ENCODE results near the gene BAD.
"Not testable (repeated sequence)": the region's sequence is repeated elsewhere in the genome, so short reads cannot be mapped to it uniquely, and the experiment has no call there.

Gene BAD

GRCh38 chr11:64249563-64250414 is 34.7 kb downstream of the BAD start:
- Histone ChIP-seq H3K36me3 (ENCODE audit: control insufficient read depth in 1 of 2, insufficient read depth in 2 of 2, low read length in 2 of 2) (peaks cover 4 to 5% of the 10 kb centered on the region in 2 donors), H3K27me3 (ENCODE audit: low read depth, low read length) (no peaks in the 10 kb centered on the region), H3K27ac (ENCODE audit: low read length) (no peak overlapping the region), H3K4me1 (ENCODE audit: control insufficient read depth in 1 of 2, insufficient read depth in 2 of 2, low read length in 2 of 2) (peaks cover 3 to 53% of the 10 kb centered on the region in 2 donors), H3K9me3 (ENCODE audit: control insufficient read depth in 1 of 2, low read length in 2 of 2) (no peaks in the 10 kb centered on the region), H3K4me3 (ENCODE audit: low read depth in 1 of 2, low read length in 2 of 2) (no peak overlapping the region)

GRCh38 chr11:64249038-64249437 is 35.4 kb downstream of the BAD start:
- H3K4me1 ChIP-seq (ENCODE audit: control insufficient read depth in 1 of 2, insufficient read depth in 2 of 2, low read length in 2 of 2): peaks cover 3 to 54% of the 10 kb centered on the region in 2 donors
- no peaks in the 10 kb centered on the region for H3K27me3 ChIP-seq (ENCODE audit: low read depth, low read length)
- no peaks in the 10 kb centered on the region for H3K36me3 ChIP-seq (ENCODE audit: control insufficient read depth in 1 of 2, insufficient read depth in 2 of 2, low read length in 2 of 2)
- H3K27ac ChIP-seq (ENCODE audit: low read length): no peak overlapping the region
- no peaks in the 10 kb centered on the region for H3K9me3 ChIP-seq (ENCODE audit: control insufficient read depth in 1 of 2, low read length in 2 of 2)
- no peak overlapping the region for H3K4me3 ChIP-seq (ENCODE audit: low read depth in 1 of 2, low read length in 2 of 2)

GRCh38 chr11:64248578-64248977 is 35.9 kb downstream of the BAD start:
- Histone ChIP-seq H3K4me1 (ENCODE audit: control insufficient read depth in 1 of 2, insufficient read depth in 2 of 2, low read length in 2 of 2) (peaks cover 3 to 49% of the 10 kb centered on the region in 2 donors), H3K27me3 (ENCODE audit: low read depth, low read length) (no peaks in the 10 kb centered on the region), H3K27ac (ENCODE audit: low read length) (no peak overlapping the region), H3K9me3 (ENCODE audit: control insufficient read depth in 1 of 2, low read length in 2 of 2) (no peaks in the 10 kb centered on the region), H3K36me3 (ENCODE audit: control insufficient read depth in 1 of 2, insufficient read depth in 2 of 2, low read length in 2 of 2) (no peaks in the 10 kb centered on the region), H3K4me3 (ENCODE audit: low read depth in 1 of 2, low read length in 2 of 2) (no peak overlapping the region)

GRCh38 chr11:64247729-64248531 is 36.5 kb downstream of the BAD start:
- H3K36me3 ChIP-seq (ENCODE audit: control insufficient read depth in 1 of 2, insufficient read depth in 2 of 2, low read length in 2 of 2): no peaks in the 10 kb centered on the region
- H3K4me3 ChIP-seq (ENCODE audit: low read depth in 1 of 2, low read length in 2 of 2): peak overlapping the region; percentile 91 to 98
- H3K27me3 ChIP-seq (ENCODE audit: low read depth, low read length): no peaks in the 10 kb centered on the region
- peaks cover 3 to 50% of the 10 kb centered on the region in 2 donors for H3K4me1 ChIP-seq (ENCODE audit: control insufficient read depth in 1 of 2, insufficient read depth in 2 of 2, low read length in 2 of 2)
- H3K27ac ChIP-seq (ENCODE audit: low read length): no peak overlapping the region
- H3K9me3 ChIP-seq (ENCODE audit: control insufficient read depth in 1 of 2, low read length in 2 of 2): no peaks in the 10 kb centered on the region

- Histone ChIP-seq H3K9me3 (ENCODE audit: control insufficient read depth in 1 of 2, low read length in 2 of 2) (no peaks in the 10 kb centered on the region), H3K36me3 (ENCODE audit: control insufficient read depth in 1 of 2, insufficient read depth in 2 of 2, low read length in 2 of 2) (no peaks in the 10 kb centered on the region), H3K4me3 (ENCODE audit: low read depth in 1 of 2, low read length in 2 of 2) (peak within 1 kb of the TSS; percentile 91 to 98), H3K4me1 (ENCODE audit: control insufficient read depth in 1 of 2, insufficient read depth in 2 of 2, low read length in 2 of 2) (peaks cover 8 to 50% of the 10 kb centered on the region in 2 donors), H3K27me3 (ENCODE audit: low read depth, low read length) (no peaks in the 10 kb centered on the region), H3K27ac (ENCODE audit: low read length) (peak within 1 kb of the TSS; percentile 92)
These were observed 37.4 kb downstream of the BAD start, which contains the start of gene PPP1R14B for GRCh38 chr11:64246871-64247728. TSS of gene PPP1R14B (minus strand) at chr11:64246943. CDS start at chr11:64246673, 270 bp downstream.

GRCh38 chr11:64246621-64246870 is 37.9 kb downstream of the BAD start:
- H3K27me3 ChIP-seq (ENCODE audit: low read depth, low read length); H3K36me3 ChIP-seq (ENCODE audit: control insufficient read depth in 1 of 2, insufficient read depth in 2 of 2, low read length in 2 of 2); H3K27ac ChIP-seq (ENCODE audit: low read length); H3K9me3 ChIP-seq (ENCODE audit: control insufficient read depth in 1 of 2, low read length in 2 of 2): not testable (repeated sequence)
- Histone ChIP-seq H3K4me1 (ENCODE audit: control insufficient read depth in 1 of 2, insufficient read depth in 2 of 2, low read length in 2 of 2) (peaks cover 8 to 50% of the 10 kb centered on the region in 2 donors), H3K4me3 (ENCODE audit: low read depth in 1 of 2, low read length in 2 of 2) (peak overlapping the region in 1 of 2 donors; percentile 98)

- peak overlapping the region; percentile 68 to 77 for H3K4me3 ChIP-seq (ENCODE audit: low read depth in 1 of 2, low read length in 2 of 2)
- peaks cover 8 to 50% of the 10 kb centered on the region in 2 donors for H3K4me1 ChIP-seq (ENCODE audit: control insufficient read depth in 1 of 2, insufficient read depth in 2 of 2, low read length in 2 of 2)
- H3K36me3 ChIP-seq (ENCODE audit: control insufficient read depth in 1 of 2, insufficient read depth in 2 of 2, low read length in 2 of 2): no peaks in the 10 kb centered on the region
- no peaks in the 10 kb centered on the region for H3K27me3 ChIP-seq (ENCODE audit: low read depth, low read length)
- H3K27ac ChIP-seq (ENCODE audit: low read length): peak overlapping the region; percentile 88
- H3K9me3 ChIP-seq (ENCODE audit: control insufficient read depth in 1 of 2, low read length in 2 of 2): no peaks in the 10 kb centered on the region
These were observed 38.5 kb downstream of the BAD start for GRCh38 chr11:64245797-64246620.

GRCh38 chr11:64245401-64245796 is 39.1 kb downstream of the BAD start:
- Histone ChIP-seq H3K9me3 (ENCODE audit: control insufficient read depth in 1 of 2, low read length in 2 of 2) (no peaks in the 10 kb centered on the region), H3K4me1 (ENCODE audit: control insufficient read depth in 1 of 2, insufficient read depth in 2 of 2, low read length in 2 of 2) (peaks cover 5 to 44% of the 10 kb centered on the region in 2 donors), H3K27ac (ENCODE audit: low read length) (peak overlapping the region; percentile 88), H3K36me3 (ENCODE audit: control insufficient read depth in 1 of 2, insufficient read depth in 2 of 2, low read length in 2 of 2) (no peaks in the 10 kb centered on the region), H3K4me3 (ENCODE audit: low read depth in 1 of 2, low read length in 2 of 2) (peak overlapping the region; percentile 68 to 77), H3K27me3 (ENCODE audit: low read depth, low read length) (no peaks in the 10 kb centered on the region)

- peak overlapping the region; percentile 68 to 77 for H3K4me3 ChIP-seq (ENCODE audit: low read depth in 1 of 2, low read length in 2 of 2)
- H3K9me3 ChIP-seq (ENCODE audit: control insufficient read depth in 1 of 2, low read length in 2 of 2): no peaks in the 10 kb centered on the region
- no peaks in the 10 kb centered on the region for H3K27me3 ChIP-seq (ENCODE audit: low read depth, low read length)
- peaks cover 5 to 48% of the 10 kb centered on the region in 2 donors for H3K4me1 ChIP-seq (ENCODE audit: control insufficient read depth in 1 of 2, insufficient read depth in 2 of 2, low read length in 2 of 2)
- no peaks in the 10 kb centered on the region for H3K36me3 ChIP-seq (ENCODE audit: control insufficient read depth in 1 of 2, insufficient read depth in 2 of 2, low read length in 2 of 2)
- H3K27ac ChIP-seq (ENCODE audit: low read length): peak overlapping the region; percentile 88
These were observed 39.5 kb downstream of the BAD start for GRCh38 chr11:64244966-64245365.

- no peak overlapping the region for H3K27ac ChIP-seq (ENCODE audit: low read length)
These were observed 40.4 kb downstream of the BAD start for GRCh38 chr11:64244107-64244506.

More at GRCh38 chr11:64244107-64244506, 40.4 kb downstream of the BAD start:
- H3K4me3 ChIP-seq (ENCODE audit: low read depth in 1 of 2, low read length in 2 of 2): no peak overlapping the region
- no peaks in the 10 kb centered on the region for H3K9me3 ChIP-seq (ENCODE audit: control insufficient read depth in 1 of 2, low read length in 2 of 2)
- peaks cover 5 to 49% of the 10 kb centered on the region in 2 donors for H3K4me1 ChIP-seq (ENCODE audit: control insufficient read depth in 1 of 2, insufficient read depth in 2 of 2, low read length in 2 of 2)
- no peaks in the 10 kb centered on the region for H3K27me3 ChIP-seq (ENCODE audit: low read depth, low read length)
- H3K36me3 ChIP-seq (ENCODE audit: control insufficient read depth in 1 of 2, insufficient read depth in 2 of 2, low read length in 2 of 2): no peaks in the 10 kb centered on the region
